H9 (cell line): ENCODE data around the gene NUBPL. TPM values are rescaled to one million over a fixed set of nuclear protein-coding genes. Genes with fewer than 3 reads are reported as not detected.

ENCODE experiments used
- DNase-seq: peaks from one replicate; pipeline ENCODE4 v3.0.0-alpha.2; 2017
- H2AFZ ChIP-seq: one replicate; pipeline ENCODE4 v1.6.1; 2013; ENCODE audit warnings: mild to moderate bottlenecking, low read length, control low read depth, moderate library complexity
- H2AK5ac ChIP-seq: 2 replicates; pipeline ENCODE4 v1.6.1; 2013; ENCODE audit warnings: low read length, control low read depth, mixed read lengths; ENCODE audit not compliant: insufficient read length
- H2BK120ac ChIP-seq: one replicate; pipeline ENCODE4 v1.6.1; 2013; ENCODE audit warnings: low read depth, mild to moderate bottlenecking, low read length, control low read depth, inconsistent platforms; ENCODE audit not compliant: poor library complexity, severe bottlenecking
- H2BK12ac ChIP-seq: 2 replicates; pipeline ENCODE4 v1.6.1; 2013; ENCODE audit warnings: low read length, control low read depth, mixed read lengths, low read depth; ENCODE audit not compliant: insufficient read length
- H2BK15ac ChIP-seq: 2 replicates; pipeline ENCODE4 v1.6.1; 2013; ENCODE audit warnings: low read depth, low read length, control low read depth
- H2BK20ac ChIP-seq: one replicate; pipeline ENCODE4 v1.6.1; 2013; ENCODE audit warnings: low read depth, mild to moderate bottlenecking, low read length, control low read depth, inconsistent platforms; ENCODE audit not compliant: poor library complexity, severe bottlenecking
- H2BK5ac ChIP-seq: 2 replicates; pipeline ENCODE4 v1.6.1; 2013; ENCODE audit warnings: low read length, control low read depth, mixed read lengths; ENCODE audit not compliant: insufficient read length
- H3K14ac ChIP-seq: 2 replicates; pipeline ENCODE4 v1.6.1; 2013; ENCODE audit warnings: low read length, control low read depth; ENCODE audit not compliant: insufficient read depth
- H3K18ac ChIP-seq: 2 replicates; pipeline ENCODE4 v1.6.1; 2013; ENCODE audit warnings: low read depth, mild to moderate bottlenecking, mixed read lengths, low read length, control low read depth; ENCODE audit not compliant: insufficient read length
- H3K23ac ChIP-seq: 2 replicates; pipeline ENCODE4 v1.6.1; 2013; ENCODE audit warnings: low read length, control low read depth, mixed read lengths, low read depth; ENCODE audit not compliant: insufficient read length
- H3K23me2 ChIP-seq: 2 replicates; pipeline ENCODE4 v1.6.1; 2013; ENCODE audit warnings: low read depth, mild to moderate bottlenecking, mixed read lengths, low read length, control low read depth; ENCODE audit not compliant: insufficient read length, poor library complexity, severe bottlenecking
- H3K27ac ChIP-seq: 2 replicates; pipeline ENCODE4 v1.5.1; 2013; ENCODE audit warnings: low read length, control low read depth, mixed read lengths, low read depth; ENCODE audit not compliant: insufficient read length
- H3K27me3 ChIP-seq: 2 replicates; pipeline ENCODE4 v1.6.1; 2013; ENCODE audit warnings: low read length, control low read depth, inconsistent platforms; ENCODE audit not compliant: insufficient read depth
- H3K4ac ChIP-seq: 2 replicates; pipeline ENCODE4 v1.6.1; 2013; ENCODE audit warnings: low read depth, mild to moderate bottlenecking, control low read depth, inconsistent platforms, low read length, moderate library complexity
- H3K4me1 ChIP-seq: 2 replicates; pipeline ENCODE4 v1.6.1; 2013; ENCODE audit warnings: low read length, control low read depth, inconsistent platforms; ENCODE audit not compliant: insufficient read depth
- H3K4me2 ChIP-seq: 2 replicates; pipeline ENCODE4 v1.6.1; 2013; ENCODE audit warnings: low read length, control low read depth, mixed read lengths; ENCODE audit not compliant: insufficient read length, insufficient read depth
- H3K56ac ChIP-seq: 2 replicates; pipeline ENCODE4 v1.6.1; 2013; ENCODE audit warnings: low read depth, mild to moderate bottlenecking, mixed read lengths, low read length, control low read depth; ENCODE audit not compliant: insufficient read length
- H3K79me1 ChIP-seq: 2 replicates; pipeline ENCODE4 v1.6.1; 2013; ENCODE audit warnings: low read depth, mild to moderate bottlenecking, moderate library complexity, low read length, control low read depth, inconsistent platforms; ENCODE audit not compliant: insufficient read depth, poor library complexity, severe bottlenecking
- H3K79me2 ChIP-seq: 2 replicates; pipeline ENCODE4 v1.6.1; 2013; ENCODE audit warnings: low read length, control low read depth, inconsistent platforms; ENCODE audit not compliant: insufficient read depth
- H3K9ac ChIP-seq: 2 replicates; pipeline ENCODE4 v1.6.1; 2013; ENCODE audit warnings: low read length, control low read depth, mixed read lengths; ENCODE audit not compliant: insufficient read length; ENCODE audit errors: extremely low read depth
- H3K9me3 ChIP-seq: one replicate; pipeline ENCODE4 v1.6.1; 2013; ENCODE audit warnings: low read depth, low read length, inconsistent platforms; ENCODE audit not compliant: control insufficient read depth
- H3T11ph ChIP-seq: one replicate; pipeline ENCODE4 v1.6.1; 2013; ENCODE audit warnings: mild to moderate bottlenecking, low read length, control low read depth, inconsistent platforms
- H4K20me1 ChIP-seq: one replicate; pipeline ENCODE4 v1.6.1; 2013; ENCODE audit not compliant: control insufficient read depth, insufficient read length, insufficient read depth
- H4K5ac ChIP-seq: 2 replicates; pipeline ENCODE4 v1.6.1; 2013; ENCODE audit warnings: low read depth, mild to moderate bottlenecking, mixed read lengths, low read length, control low read depth; ENCODE audit not compliant: insufficient read length
- H4K8ac ChIP-seq: replicated peaks from 2 replicates; pipeline ENCODE4 v1.6.1; 2013; ENCODE audit warnings: low read length, control low read depth, mixed read lengths, low read depth; ENCODE audit not compliant: insufficient read length
- H4K91ac ChIP-seq: 2 replicates; pipeline ENCODE4 v1.6.1; 2013; ENCODE audit warnings: low read depth, mild to moderate bottlenecking, moderate library complexity, mixed read lengths, low read length, control low read depth; ENCODE audit not compliant: insufficient read length
- H3K27ac Mint-ChIP-seq, 3 experiments: 2 replicates in 2 of 3; 3 replicates in 1 of 3; pipeline ENCODE4 v1.8.0; 2020 to 2021; ENCODE audit warnings: mixed read lengths in 3 of 3, mild to moderate bottlenecking in 1 of 3, moderate library complexity in 1 of 3
- H3K27me3 Mint-ChIP-seq: 2 replicates; pipeline ENCODE4 v1.8.0; 2021; ENCODE audit warnings: low read depth, mild to moderate bottlenecking, moderate library complexity, mixed read lengths
- H3K36me3 Mint-ChIP-seq, 3 experiments: 2 replicates in 2 of 3; 3 replicates in 1 of 3; pipeline ENCODE4 v1.8.0; 2020 to 2021; ENCODE audit warnings: low read depth in 3 of 3, mixed read lengths in 3 of 3; ENCODE audit not compliant: insufficient read depth in 1 of 3
- H3K4me1 Mint-ChIP-seq, 2 experiments: 2 replicates each; pipeline ENCODE4 v1.8.0; 2020; ENCODE audit warnings: mixed read lengths in 2 of 2
- H3K4me3 Mint-ChIP-seq, 2 experiments: 2 replicates in 1 of 2; 3 replicates in 1 of 2; pipeline ENCODE4 v1.8.0; 2020 to 2021; ENCODE audit warnings: mild to moderate bottlenecking in 2 of 2, mixed read lengths in 2 of 2, moderate library complexity in 1 of 2
- H3K9me3 Mint-ChIP-seq, 2 experiments: 2 replicates in 1 of 2; 3 replicates in 1 of 2; pipeline ENCODE4 v1.8.0; 2020; ENCODE audit warnings: mild to moderate bottlenecking in 2 of 2, mixed read lengths in 2 of 2, moderate library complexity in 1 of 2
- CTCF ChIP-seq: fragments of 200-600 bp; sonication (generic); conservative IDR thresholded peaks from 3 replicates; pipeline ENCODE4 v1.8.0; 2021; ENCODE audit warnings: antibody characterized with exemption, mild to moderate bottlenecking
- WGBS: extraction: QIAGEN DNeasy Blood & Tissue Kit; methylation state at CpG from one replicate; pipeline ENCODE4 v1.1.7; 2013; ENCODE audit warnings: missing lambda C conversion rate, low lambda C conversion rate, mixed read lengths; ENCODE audit not compliant: insufficient read length; ENCODE audit errors: extremely low coverage; 5-methylcytosine and 5-hydroxymethylcytosine counted together
- total RNA-seq: library from RNA; stranded (reverse); gene quantifications from 2 replicates; pipeline ENCODE4 v1.2.1, GENCODE V29; 2021

Gene NUBPL
- total RNA-seq, 1 experiment from 2014 or later = 14.8 TPM

GRCh38 chr14:31530136-31530535, 31.1 kb upstream of the NUBPL start:
- Mint-ChIP-seq H3K4me1 (no peaks in the 10 kb centered on the region), H3K4me3 (no peak overlapping the region), H3K9me3 (no peaks in the 10 kb centered on the region), H3K27me3 (no peaks in the 10 kb centered on the region), H3K36me3 (no peaks in the 10 kb centered on the region; a peak in 1 of 7 replicates), H3K27ac (no peak overlapping the region)
- no peak overlapping the region for H3K18ac ChIP-seq
- H3K23me2 ChIP-seq = no peaks in the 10 kb centered on the region
- H4K20me1 ChIP-seq = no peaks in the 10 kb centered on the region
- H3K27me3 ChIP-seq = no peaks in the 10 kb centered on the region
- no peak overlapping the region for H2BK12ac ChIP-seq
- no peak overlapping the region for H2BK120ac ChIP-seq
- H4K91ac ChIP-seq = no peak overlapping the region
- no peak overlapping the region for H3K14ac ChIP-seq
- H2AK5ac ChIP-seq = no peak overlapping the region
- no peak overlapping the region for H4K5ac ChIP-seq
- no peaks in the 10 kb centered on the region for H3K9me3 ChIP-seq
- H4K8ac ChIP-seq = no peak overlapping the region
- no CpG with 5 or more reads among the region's 7 CpGs for WGBS
- H3T11ph ChIP-seq = no peak overlapping the region
- H3K56ac ChIP-seq = no peak overlapping the region
- no peak overlapping the region for H2BK20ac ChIP-seq
- H2BK5ac ChIP-seq = no peak overlapping the region
- H3K4ac ChIP-seq = no peak overlapping the region
- H2AFZ ChIP-seq = no peak overlapping the region
- no peak for TF ChIP-seq CTCF
- H2BK15ac ChIP-seq = no peak overlapping the region
- DNase-seq = no peak
- H3K79me1 ChIP-seq = no peaks in the 10 kb centered on the region
- H3K4me1 ChIP-seq = no peaks in the 10 kb centered on the region
- no peak overlapping the region for H3K23ac ChIP-seq
- H3K79me2 ChIP-seq = no peaks in the 10 kb centered on the region
- H3K4me2 ChIP-seq = no peak overlapping the region
- no peak overlapping the region for H3K27ac ChIP-seq
- no peak overlapping the region for H3K9ac ChIP-seq
